Stimulated activated naive CD8-positive, alpha-beta T cell treated with anti-CD3 and anti-CD28 coated beads, Interleukin-15, Interleukin-2, amounts not matched to agents 100 ng/mL and 50 ng/mL, for 24 hours (primary cell): ENCODE data around the gene KCTD21.

Experiments used
- H3K27ac Mint-ChIP-seq: one replicate; pipeline ENCODE4 v1.8.0; 2021; ENCODE audit warnings: mild to moderate bottlenecking, mixed read lengths
- H3K27me3 Mint-ChIP-seq: one replicate; pipeline ENCODE4 v1.8.0; 2021; ENCODE audit warnings: mixed read lengths
- H3K36me3 Mint-ChIP-seq: one replicate; pipeline ENCODE4 v1.8.0; 2021; ENCODE audit warnings: low read depth, mixed read lengths
- H3K4me1 Mint-ChIP-seq: one replicate; pipeline ENCODE4 v1.8.0; 2021; ENCODE audit warnings: low read depth, mixed read lengths
- H3K4me3 Mint-ChIP-seq: one replicate; pipeline ENCODE4 v1.8.0; 2021; ENCODE audit warnings: mild to moderate bottlenecking, mixed read lengths
- H3K9me3 Mint-ChIP-seq: one replicate; pipeline ENCODE4 v1.8.0; 2021; ENCODE audit warnings: mixed read lengths

KCTD21 gene

GRCh38 chr11:78158987-78159652, 29.3 kb downstream of the KCTD21 start:
- H3K4me3 Mint-ChIP-seq: no peak overlapping the region
- no peaks in the 10 kb centered on the region for H3K36me3 Mint-ChIP-seq
- no peak overlapping the region for H3K27ac Mint-ChIP-seq
- no peaks in the 10 kb centered on the region for H3K4me1 Mint-ChIP-seq
- no peaks in the 10 kb centered on the region for H3K27me3 Mint-ChIP-seq
- H3K9me3 Mint-ChIP-seq: no peaks in the 10 kb centered on the region

GRCh38 chr11:78156127-78156844, 32.1 kb downstream of the KCTD21 start:
- H3K27ac Mint-ChIP-seq: no peak overlapping the region
- H3K9me3 Mint-ChIP-seq: no peaks in the 10 kb centered on the region
- no peaks in the 10 kb centered on the region for H3K27me3 Mint-ChIP-seq

GRCh38 chr11:78151804-78152203, 36.6 kb downstream of the KCTD21 start:
- Mint-ChIP-seq H3K4me1 (no peaks in the 10 kb centered on the region), H3K27me3 (no peaks in the 10 kb centered on the region), H3K4me3 (no peak overlapping the region), H3K27ac (no peak overlapping the region), H3K9me3 (no peaks in the 10 kb centered on the region), H3K36me3 (no peaks in the 10 kb centered on the region)

More at GRCh38 chr11:78156127-78156844, 32.1 kb downstream of the KCTD21 start:
- Mint-ChIP-seq H3K4me1 (no peaks in the 10 kb centered on the region), H3K36me3 (no peaks in the 10 kb centered on the region), H3K4me3 (no peak overlapping the region)

GRCh38 chr11:78150754-78151153, 37.7 kb downstream of the KCTD21 start:
- H3K4me3 Mint-ChIP-seq: no peak overlapping the region
- H3K27ac Mint-ChIP-seq: no peak overlapping the region
- no peaks in the 10 kb centered on the region for H3K27me3 Mint-ChIP-seq
- H3K4me1 Mint-ChIP-seq: no peaks in the 10 kb centered on the region
- no peaks in the 10 kb centered on the region for H3K36me3 Mint-ChIP-seq
- H3K9me3 Mint-ChIP-seq: no peaks in the 10 kb centered on the region

GRCh38 chr11:78150346-78150745, 38.1 kb downstream of the KCTD21 start:
- Mint-ChIP-seq H3K27ac (no peak overlapping the region), H3K27me3 (no peaks in the 10 kb centered on the region)

GRCh38 chr11:78149646-78150045, 38.8 kb downstream of the KCTD21 start:
- H3K4me1 Mint-ChIP-seq: no peaks in the 10 kb centered on the region
- no peak overlapping the region for H3K4me3 Mint-ChIP-seq
- H3K36me3 Mint-ChIP-seq: no peaks in the 10 kb centered on the region
- no peak overlapping the region for H3K27ac Mint-ChIP-seq
- H3K27me3 Mint-ChIP-seq: no peaks in the 10 kb centered on the region
- no peaks in the 10 kb centered on the region for H3K9me3 Mint-ChIP-seq

More at GRCh38 chr11:78150346-78150745, 38.1 kb downstream of the KCTD21 start:
- Mint-ChIP-seq H3K9me3 (no peaks in the 10 kb centered on the region), H3K36me3 (no peaks in the 10 kb centered on the region), H3K4me1 (no peaks in the 10 kb centered on the region), H3K4me3 (no peak overlapping the region)

GRCh38 chr11:78147807-78148206, 40.6 kb downstream of the KCTD21 start:
- peaks cover 10% of the 10 kb centered on the region for H3K4me1 Mint-ChIP-seq
- no peaks in the 10 kb centered on the region for H3K27me3 Mint-ChIP-seq
- H3K27ac Mint-ChIP-seq: no peak overlapping the region
- no peaks in the 10 kb centered on the region for H3K9me3 Mint-ChIP-seq
- H3K4me3 Mint-ChIP-seq: no peak overlapping the region
- no peaks in the 10 kb centered on the region for H3K36me3 Mint-ChIP-seq

- H3K4me3 Mint-ChIP-seq: no peak overlapping the region
- no peak overlapping the region for H3K27ac Mint-ChIP-seq
- H3K4me1 Mint-ChIP-seq: peaks cover 14% of the 10 kb centered on the region
- no peaks in the 10 kb centered on the region for H3K36me3 Mint-ChIP-seq
- H3K9me3 Mint-ChIP-seq: no peaks in the 10 kb centered on the region
- H3K27me3 Mint-ChIP-seq: no peaks in the 10 kb centered on the region
Observed at GRCh38 chr11:78145511-78146025, 42.9 kb downstream of the KCTD21 start.

- Mint-ChIP-seq H3K9me3 (no peaks in the 10 kb centered on the region), H3K36me3 (peaks cover 30% of the 10 kb centered on the region), H3K27me3 (no peaks in the 10 kb centered on the region), H3K4me3 (peak overlapping the region; percentile 91), H3K4me1 (peaks cover 48% of the 10 kb centered on the region), H3K27ac (no peak overlapping the region)
Observed at GRCh38 chr11:78140392-78141077, 47.9 kb downstream of the KCTD21 start.

GRCh38 chr11:78139422-78140391, 48.7 kb downstream of the KCTD21 start, which contains the start of gene ALG8:
ALG8 (minus strand) TSS chr11:78139626; CDS start chr11:78139588, 38 bp downstream.
- peaks cover 37% of the 10 kb centered on the region for H3K36me3 Mint-ChIP-seq
- H3K27me3 Mint-ChIP-seq: no peaks in the 10 kb centered on the region
- peaks cover 48% of the 10 kb centered on the region for H3K4me1 Mint-ChIP-seq
- peak within 1 kb of the TSS; percentile 91 for H3K4me3 Mint-ChIP-seq
- H3K27ac Mint-ChIP-seq: peak within 1 kb of the TSS; percentile 91
- no peaks in the 10 kb centered on the region for H3K9me3 Mint-ChIP-seq

GRCh38 chr11:78138694-78139421, 49.6 kb downstream of the KCTD21 start:
- H3K4me1 Mint-ChIP-seq: peaks cover 45% of the 10 kb centered on the region
- H3K27ac Mint-ChIP-seq: peak overlapping the region; percentile 91
- H3K4me3 Mint-ChIP-seq: peak overlapping the region; percentile 91
- H3K36me3 Mint-ChIP-seq: peaks cover 43% of the 10 kb centered on the region
- no peaks in the 10 kb centered on the region for H3K9me3 Mint-ChIP-seq
- H3K27me3 Mint-ChIP-seq: no peaks in the 10 kb centered on the region

- peaks cover 45% of the 10 kb centered on the region for H3K36me3 Mint-ChIP-seq
- H3K9me3 Mint-ChIP-seq: no peaks in the 10 kb centered on the region
- H3K27ac Mint-ChIP-seq: peak overlapping the region; percentile 91
- H3K4me1 Mint-ChIP-seq: peaks cover 42% of the 10 kb centered on the region
- H3K27me3 Mint-ChIP-seq: no peaks in the 10 kb centered on the region
- peak overlapping the region; percentile 91 for H3K4me3 Mint-ChIP-seq
Observed at GRCh38 chr11:78138291-78138690, 50.1 kb downstream of the KCTD21 start.

- Mint-ChIP-seq H3K27me3 (no peaks in the 10 kb centered on the region), H3K36me3 (peaks cover 43% of the 10 kb centered on the region), H3K4me3 (no peak overlapping the region), H3K27ac (no peak overlapping the region), H3K9me3 (no peaks in the 10 kb centered on the region), H3K4me1 (peaks cover 16% of the 10 kb centered on the region)
Observed at GRCh38 chr11:78132475-78132874, 56.0 kb downstream of the KCTD21 start.
